Measurements from ENCODE around the gene CNOT3. TPM values are rescaled to one million over a fixed set of nuclear protein-coding genes. Genes with fewer than 3 reads are reported as not detected.
A peak's percentile ranks its signal among the peaks of the same experiment; 100 is the strongest.
"Not testable (repeated sequence)": the region's sequence is repeated elsewhere in the genome, so short reads cannot be mapped to it uniquely, and the experiment has no call there.

CNOT3 gene
- total and polyA plus RNA-seq, 12 donors = 8.3 to 82.3 (median 47.1) TPM

DNA sequence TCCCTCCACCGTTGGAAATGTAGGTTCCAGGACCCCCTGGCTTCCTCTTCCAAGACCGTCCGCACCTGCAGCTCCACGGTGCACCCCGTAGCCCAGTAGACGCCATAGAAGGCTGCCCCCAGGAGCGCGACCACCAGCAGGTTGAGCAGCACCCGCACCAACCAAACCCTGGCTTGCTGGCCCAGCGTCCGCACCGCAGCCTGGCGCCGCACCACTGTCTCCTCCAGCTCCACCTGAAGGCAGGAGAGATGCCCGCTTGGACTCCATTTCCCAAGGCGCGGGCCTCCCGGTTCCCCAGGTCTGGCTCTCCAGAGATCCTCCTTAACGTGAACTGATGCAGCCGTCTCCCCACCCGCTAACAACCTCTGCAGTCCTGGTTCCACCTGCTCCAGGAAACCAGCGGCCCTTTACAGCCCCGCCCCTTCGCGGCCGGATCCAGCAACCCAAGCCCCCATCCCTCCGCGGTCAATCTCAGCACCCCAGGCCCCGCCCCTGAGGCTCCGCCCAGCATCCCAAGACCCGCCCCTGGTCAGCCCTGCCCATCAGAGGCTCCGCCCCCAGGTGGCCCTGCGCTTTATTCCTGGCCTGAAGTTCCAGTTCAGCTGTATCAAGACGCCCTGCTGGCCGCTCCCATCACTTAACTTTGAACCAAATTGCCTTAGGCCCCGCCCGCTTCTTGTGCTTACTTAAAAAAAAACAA, 27.0 kb downstream of the CNOT3 start:
- H3K4me1 ChIP-seq (replicated peaks in 1 of 2) = peaks cover 14 to 34% of the 10 kb centered on the region in 2 donors
- peak in 6 of 7 donors; percentile 55 to 88 (median 78) for DNase-seq
- H3K9me3 ChIP-seq (replicated peaks in 1 of 3) = no peaks in the 10 kb centered on the region
- 8 to 11% (median 9%) methylated on average over 16 to 37 of the region's 37 CpGs for WGBS, 4 donors
- intact Hi-C loops (cut with DNase I) = loop anchor here in 1 of 2 donors (5.0 kb wide), 1 partner anchor 68 kb away; no protein-coding TSS in a partner anchor
- H3K27ac ChIP-seq = no peak overlapping the region
- no peak for TF ChIP-seq POLR2A (IDR thresholded peaks at IDR 0.05)
- TF ChIP-seq, protein P1, sequence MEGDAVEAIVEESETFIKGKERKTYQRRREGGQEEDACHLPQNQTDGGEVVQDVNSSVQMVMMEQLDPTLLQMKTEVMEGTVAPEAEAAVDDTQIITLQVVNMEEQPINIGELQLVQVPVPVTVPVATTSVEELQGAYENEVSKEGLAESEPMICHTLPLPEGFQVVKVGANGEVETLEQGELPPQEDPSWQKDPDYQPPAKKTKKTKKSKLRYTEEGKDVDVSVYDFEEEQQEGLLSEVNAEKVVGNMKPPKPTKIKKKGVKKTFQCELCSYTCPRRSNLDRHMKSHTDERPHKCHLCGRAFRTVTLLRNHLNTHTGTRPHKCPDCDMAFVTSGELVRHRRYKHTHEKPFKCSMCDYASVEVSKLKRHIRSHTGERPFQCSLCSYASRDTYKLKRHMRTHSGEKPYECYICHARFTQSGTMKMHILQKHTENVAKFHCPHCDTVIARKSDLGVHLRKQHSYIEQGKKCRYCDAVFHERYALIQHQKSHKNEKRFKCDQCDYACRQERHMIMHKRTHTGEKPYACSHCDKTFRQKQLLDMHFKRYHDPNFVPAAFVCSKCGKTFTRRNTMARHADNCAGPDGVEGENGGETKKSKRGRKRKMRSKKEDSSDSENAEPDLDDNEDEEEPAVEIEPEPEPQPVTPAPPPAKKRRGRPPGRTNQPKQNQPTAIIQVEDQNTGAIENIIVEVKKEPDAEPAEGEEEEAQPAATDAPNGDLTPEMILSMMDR (IDR thresholded peaks at IDR 0.05) = no peak
- peak overlapping the region in 1 of 4 donors; percentile 1 for H3K4me3 ChIP-seq
- H3K36me3 ChIP-seq (replicated peaks in 1 of 2) = no peaks in the 10 kb centered on the region
- no peaks in the 10 kb centered on the region for H3K27me3 ChIP-seq

- H3K9me3 ChIP-seq (replicated peaks in 1 of 3) = no peaks in the 10 kb centered on the region
- DNase-seq = peak in 1 of 7 donors; percentile 25
- 85 to 90% (median 88%) methylated on average over 25 of the region's 25 CpGs for whole genome bisulfite sequencing, 4 donors
- TF ChIP-seq, protein P1 (IDR thresholded peaks at IDR 0.05) = no peak
- TF ChIP-seq POLR2A (IDR thresholded peaks at IDR 0.05) = no peak
- H3K27me3 ChIP-seq = no peaks in the 10 kb centered on the region
- peaks cover 11 to 32% of the 10 kb centered on the region in 2 donors for H3K4me1 ChIP-seq (replicated peaks in 1 of 2)
- no peaks in the 10 kb centered on the region for H3K36me3 ChIP-seq (replicated peaks in 1 of 2)
- no peak overlapping the region for H3K27ac ChIP-seq
- intact Hi-C loops (cut with DNase I) = loop anchor here in 1 of 2 donors (5.0 kb wide), 1 partner anchor 67 kb away; no protein-coding TSS in a partner anchor
- no peak overlapping the region for H3K4me3 ChIP-seq
These were observed 27.7 kb downstream of the CNOT3 start for GRCh38 chr19:54165222-54165621.

DNA sequence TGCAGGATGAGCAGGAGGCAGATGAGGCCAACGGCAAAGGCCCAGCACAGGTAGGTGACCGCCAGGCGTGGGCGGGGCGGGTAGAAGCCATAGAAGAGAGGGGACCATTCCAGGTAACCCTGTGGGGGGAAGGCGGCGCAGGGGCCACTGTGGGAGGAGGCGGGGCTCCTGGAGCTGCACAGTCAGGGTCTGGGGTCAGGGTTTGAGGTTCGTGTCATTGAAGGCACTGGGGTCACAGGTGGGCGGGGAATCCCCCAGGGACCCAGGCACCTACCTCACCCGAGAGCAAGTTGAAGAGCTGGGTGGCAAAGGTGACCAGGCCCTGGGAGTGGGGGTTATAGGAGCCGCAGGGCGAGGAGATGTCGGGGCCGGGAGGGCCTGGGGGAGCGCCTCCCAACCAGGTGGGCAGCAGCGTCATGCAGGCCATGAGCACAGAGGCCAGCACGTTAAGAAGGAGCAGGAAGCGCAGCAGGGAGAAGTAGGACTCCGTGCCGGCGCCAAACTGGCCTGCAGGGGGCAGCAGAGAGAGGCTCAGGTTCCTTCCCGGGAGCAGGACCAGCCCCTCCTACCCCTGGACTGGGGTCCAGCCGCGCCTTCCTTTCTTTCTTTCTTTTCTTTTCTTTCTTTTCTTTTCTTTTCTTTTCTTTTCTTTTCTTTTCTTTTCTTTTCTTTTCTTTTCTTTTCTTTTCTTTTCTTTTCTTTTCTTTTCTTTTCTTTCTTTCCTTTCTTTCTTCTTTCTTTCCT, 30.8 kb downstream of the CNOT3 start:
- WGBS, 4 donors = 23 to 28% (median 26%) methylated on average over 19 to 25 of the region's 25 CpGs
- Histone ChIP-seq H3K9me3 (replicated peaks in 1 of 3) (no peaks in the 10 kb centered on the region), H3K27me3 (no peaks in the 10 kb centered on the region), H3K27ac (no peak overlapping the region), H3K4me3 (no peak overlapping the region), H3K36me3 (replicated peaks in 1 of 2) (no peaks in the 10 kb centered on the region), H3K4me1 (replicated peaks in 1 of 2) (peaks cover 6 to 13% of the 10 kb centered on the region in 2 donors)
- no peak for TF ChIP-seq POLR2A (IDR thresholded peaks at IDR 0.05)
- TF ChIP-seq, protein P1 (IDR thresholded peaks at IDR 0.05) = peak; percentile 71 to 91 (median 84)
- intact Hi-C loops (cut with DNase I) = loop anchor here (2.0 to 5.0 kb wide), 2 partner anchors 62 to 64 kb away; no protein-coding TSS in a partner anchor
- peak; percentile 88 to 97 (median 94) for DNase-seq

- H3K9me3 ChIP-seq (replicated peaks in 1 of 3) = no peaks in the 10 kb centered on the region
- H3K36me3 ChIP-seq (replicated peaks in 1 of 2) = no peaks in the 10 kb centered on the region
- H3K4me1 ChIP-seq (replicated peaks in 1 of 2) = peaks cover 6 to 12% of the 10 kb centered on the region in 2 donors
- TF ChIP-seq, protein P1 (IDR thresholded peaks at IDR 0.05) = no peak
- no peak for TF ChIP-seq POLR2A (IDR thresholded peaks at IDR 0.05)
- no peak overlapping the region for H3K27ac ChIP-seq
- WGBS, 4 donors = 79 to 85% (median 81%) methylated on average over 21 of the region's 21 CpGs
- no peak overlapping the region for H3K4me3 ChIP-seq
- DNase-seq = no peak
- intact Hi-C loops (cut with DNase I) = loop anchor here (2.0 to 5.0 kb wide), 2 partner anchors 62 to 63 kb away; no protein-coding TSS in a partner anchor
- H3K27me3 ChIP-seq = no peaks in the 10 kb centered on the region
These were observed 31.7 kb downstream of the CNOT3 start for GRCh38 chr19:54169149-54169740.

DNA sequence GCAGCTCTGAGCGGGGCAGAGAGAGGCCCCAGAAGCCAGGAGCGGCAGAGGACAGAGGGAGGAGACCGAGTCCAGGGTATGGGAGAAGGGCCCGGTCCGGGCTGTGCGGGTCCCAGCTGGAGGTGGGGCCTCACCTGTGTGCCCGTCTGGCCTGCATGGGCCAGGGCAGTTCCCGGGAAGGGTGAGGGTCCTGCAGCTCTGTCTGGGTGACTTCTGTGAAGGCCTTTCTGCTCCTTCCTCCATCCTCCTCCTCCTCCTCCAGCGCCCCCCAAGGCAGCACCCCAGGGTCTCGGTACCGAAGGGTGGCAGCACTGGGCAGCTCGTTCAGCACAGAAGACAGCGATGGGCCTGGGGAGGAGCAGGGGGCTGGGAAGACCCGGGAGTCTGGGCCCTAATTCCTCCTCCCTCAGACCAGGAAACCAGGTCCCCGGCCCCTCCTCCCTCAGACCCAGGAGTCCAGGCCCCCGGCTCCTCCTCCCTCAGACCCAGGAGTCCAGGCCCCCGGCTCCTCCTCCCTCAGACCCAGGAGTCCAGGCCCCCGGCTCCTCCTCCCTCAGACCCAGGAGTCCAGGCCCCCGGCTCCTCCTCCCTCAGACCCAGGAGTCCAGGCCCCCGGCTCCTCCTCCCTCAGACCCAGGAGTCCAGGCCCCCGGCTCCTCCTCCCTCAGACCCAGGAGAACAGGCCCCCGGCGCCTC, 34.3 kb downstream of the CNOT3 start:
- H3K4me3 ChIP-seq; intact Hi-C loops (cut with DNase I); H3K9me3 ChIP-seq (replicated peaks in 1 of 3); H3K27ac ChIP-seq; H3K27me3 ChIP-seq; H3K36me3 ChIP-seq (replicated peaks in 1 of 2); H3K4me1 ChIP-seq (replicated peaks in 1 of 2); DNase-seq: not testable (repeated sequence)
- 68 to 75% (median 72%) methylated on average over 13 to 18 of the region's 23 CpGs for WGBS, 4 donors

Data from adrenal gland (tissue), 12 donors.